Measurements from ENCODE around the gene CSK.

Gene CSK

GRCh38 chr15:74779162-74779648 is 2.7 kb upstream of the CSK start:
- Histone ChIP-seq H3K14ac (ENCODE audit: low read length) (no peak overlapping the region), H4K91ac (ENCODE audit: low read depth, low read length) (no peak overlapping the region), H3K4ac (ENCODE audit: low read depth, low read length) (no peak overlapping the region), H3K4me3 (ENCODE audit: low read depth, low read length) (no peak overlapping the region), H3K18ac (ENCODE audit: low read length) (no peak overlapping the region), H4K12ac (ENCODE audit: low read depth, low read length) (no peak overlapping the region), H3K79me2 (ENCODE audit: control insufficient read depth, insufficient read depth, low read length, poor library complexity) (peaks cover 10% of the 10 kb centered on the region), H3K4me2 (ENCODE audit: low read length) (no peak overlapping the region), H2BK5ac (ENCODE audit: low read depth, low read length, poor library complexity) (no peak overlapping the region), H3K9ac (ENCODE audit: low read length) (no peak overlapping the region), H2AK5ac (ENCODE audit: low read length) (no peak overlapping the region), H3K23ac (ENCODE audit: low read length) (no peak overlapping the region), H3K36me3 (ENCODE audit: control insufficient read depth in 1 of 2, insufficient read depth in 2 of 2, low read length in 2 of 2) (no peaks in the 10 kb centered on the region), H2AFZ (ENCODE audit: insufficient read depth, low read length, poor library complexity) (no peak overlapping the region), H3K27me3 (ENCODE audit: insufficient read depth, low read length) (no peaks in the 10 kb centered on the region), H4K8ac (ENCODE audit: low read depth, low read length) (no peak overlapping the region), H3K79me1 (ENCODE audit: low read length) (peaks cover 7% of the 10 kb centered on the region), H2BK120ac (ENCODE audit: insufficient read depth, low read length, poor library complexity) (no peak overlapping the region), H3K9me3 (ENCODE audit: insufficient read depth, low read depth, low read length) (no peaks in the 10 kb centered on the region), H3K4me1 (ENCODE audit: control insufficient read depth in 1 of 2, insufficient read depth in 2 of 2, low read length in 2 of 2) (peaks cover 26 to 33% of the 10 kb centered on the region in 2 experiments), H3K27ac (ENCODE audit: low read depth, low read length) (no peak overlapping the region), H2BK12ac (ENCODE audit: low read length) (no peak overlapping the region)
- WGBS (ENCODE audit: extremely low coverage, insufficient coverage, insufficient read length), result no CpG with 5 or more reads among the region's 7 CpGs
- DNase-seq, result no peak

- peak in 1 of 2 donors; percentile 22 for DNase-seq
- Histone ChIP-seq H3K9ac (ENCODE audit: low read length) (no peak overlapping the region), H2AFZ (ENCODE audit: insufficient read depth, low read length, poor library complexity) (peak overlapping the region; percentile 70), H3K18ac (ENCODE audit: low read length) (no peak overlapping the region), H2AK5ac (ENCODE audit: low read length) (no peak overlapping the region), H3K79me1 (ENCODE audit: low read length) (peaks cover 7% of the 10 kb centered on the region), H3K4ac (ENCODE audit: low read depth, low read length) (no peak overlapping the region), H3K4me2 (ENCODE audit: low read length) (peak overlapping the region; percentile 72), H2BK5ac (ENCODE audit: low read depth, low read length, poor library complexity) (no peak overlapping the region), H4K8ac (ENCODE audit: low read depth, low read length) (no peak overlapping the region), H3K23ac (ENCODE audit: low read length) (no peak overlapping the region), H3K9me3 (ENCODE audit: insufficient read depth, low read depth, low read length) (no peaks in the 10 kb centered on the region), H3K79me2 (ENCODE audit: control insufficient read depth, insufficient read depth, low read length, poor library complexity) (peaks cover 10% of the 10 kb centered on the region), H3K27ac (ENCODE audit: low read depth, low read length) (no peak overlapping the region), H3K36me3 (ENCODE audit: control insufficient read depth in 1 of 2, insufficient read depth in 2 of 2, low read length in 2 of 2) (peaks cover 0 to 5% of the 10 kb centered on the region in 2 experiments), H3K14ac (ENCODE audit: low read length) (no peak overlapping the region), H4K91ac (ENCODE audit: low read depth, low read length) (no peak overlapping the region), H3K27me3 (ENCODE audit: insufficient read depth, low read length) (no peaks in the 10 kb centered on the region), H4K12ac (ENCODE audit: low read depth, low read length) (no peak overlapping the region), H2BK12ac (ENCODE audit: low read length) (no peak overlapping the region), H2BK120ac (ENCODE audit: insufficient read depth, low read length, poor library complexity) (no peak overlapping the region), H3K4me3 (ENCODE audit: low read depth, low read length) (no peak overlapping the region), H3K4me1 (ENCODE audit: control insufficient read depth in 1 of 2, insufficient read depth in 2 of 2, low read length in 2 of 2) (peaks cover 26 to 33% of the 10 kb centered on the region in 2 experiments)
- no CpG with 5 or more reads among the region's 16 CpGs for WGBS (ENCODE audit: extremely low coverage, insufficient coverage, insufficient read length)
These were observed 1.1 kb upstream of the CSK start for GRCh38 chr15:74780523-74781430.

- peak overlapping the region; percentile 79 for H4K8ac ChIP-seq (ENCODE audit: low read depth, low read length)
- peak overlapping the region; percentile 39 for H4K12ac ChIP-seq (ENCODE audit: low read depth, low read length)
- H3K36me3 ChIP-seq (ENCODE audit: control insufficient read depth in 1 of 2, insufficient read depth in 2 of 2, low read length in 2 of 2), result peaks cover 0 to 8% of the 10 kb centered on the region in 2 experiments
- H3K79me1 ChIP-seq (ENCODE audit: low read length), result peaks cover 7% of the 10 kb centered on the region
- peak overlapping the region; percentile 96 for H3K9ac ChIP-seq (ENCODE audit: low read length)
- peak overlapping the region; percentile 71 for H3K18ac ChIP-seq (ENCODE audit: low read length)
- peak overlapping the region; percentile 52 for H2BK5ac ChIP-seq (ENCODE audit: low read depth, low read length, poor library complexity)
- peak overlapping the region; percentile 80 for H3K4me3 ChIP-seq (ENCODE audit: low read depth, low read length)
- H3K27ac ChIP-seq (ENCODE audit: low read depth, low read length), result peak overlapping the region; percentile 50
- H3K4me1 ChIP-seq (ENCODE audit: control insufficient read depth in 1 of 2, insufficient read depth in 2 of 2, low read length in 2 of 2), result peaks cover 23 to 26% of the 10 kb centered on the region in 2 experiments
- H2BK120ac ChIP-seq (ENCODE audit: insufficient read depth, low read length, poor library complexity), result peak overlapping the region; percentile 73
- peak overlapping the region; percentile 91 for H3K4me2 ChIP-seq (ENCODE audit: low read length)
- WGBS (ENCODE audit: extremely low coverage, insufficient coverage, insufficient read length), result no CpG with 5 or more reads among the region's 72 CpGs
- peak overlapping the region; percentile 63 for H3K4ac ChIP-seq (ENCODE audit: low read depth, low read length)
- peak overlapping the region; percentile 94 for H4K91ac ChIP-seq (ENCODE audit: low read depth, low read length)
- H3K9me3 ChIP-seq (ENCODE audit: insufficient read depth, low read depth, low read length), result no peaks in the 10 kb centered on the region
- peak overlapping the region; percentile 88 for H2AFZ ChIP-seq (ENCODE audit: insufficient read depth, low read length, poor library complexity)
- no peak overlapping the region for H3K23ac ChIP-seq (ENCODE audit: low read length)
- peak overlapping the region; percentile 39 for H2AK5ac ChIP-seq (ENCODE audit: low read length)
- peak in 1 of 2 donors; percentile 35 for DNase-seq
- no peaks in the 10 kb centered on the region for H3K27me3 ChIP-seq (ENCODE audit: insufficient read depth, low read length)
- peak overlapping the region; percentile 77 for H3K14ac ChIP-seq (ENCODE audit: low read length)
- H3K79me2 ChIP-seq (ENCODE audit: control insufficient read depth, insufficient read depth, low read length, poor library complexity), result peaks cover 10% of the 10 kb centered on the region
- H2BK12ac ChIP-seq (ENCODE audit: low read length), result no peak overlapping the region
These were observed 585 bp downstream of the CSK start for GRCh38 chr15:74782259-74783071.

- peak overlapping the region; percentile 34 for H3K18ac ChIP-seq (ENCODE audit: low read length)
- peaks cover 18 to 22% of the 10 kb centered on the region in 2 experiments for H3K4me1 ChIP-seq (ENCODE audit: control insufficient read depth in 1 of 2, insufficient read depth in 2 of 2, low read length in 2 of 2)
- H3K79me1 ChIP-seq (ENCODE audit: low read length), result peaks cover 7% of the 10 kb centered on the region
- H3K9ac ChIP-seq (ENCODE audit: low read length), result no peak overlapping the region
- H2BK12ac ChIP-seq (ENCODE audit: low read length), result no peak overlapping the region
- peak overlapping the region; percentile 63 for H3K4ac ChIP-seq (ENCODE audit: low read depth, low read length)
- no peaks in the 10 kb centered on the region for H3K9me3 ChIP-seq (ENCODE audit: insufficient read depth, low read depth, low read length)
- no peaks in the 10 kb centered on the region for H3K27me3 ChIP-seq (ENCODE audit: insufficient read depth, low read length)
- no peak overlapping the region for H2BK5ac ChIP-seq (ENCODE audit: low read depth, low read length, poor library complexity)
- peaks cover 10% of the 10 kb centered on the region for H3K79me2 ChIP-seq (ENCODE audit: control insufficient read depth, insufficient read depth, low read length, poor library complexity)
- H3K23ac ChIP-seq (ENCODE audit: low read length), result no peak overlapping the region
- no CpG with 5 or more reads among the region's 13 CpGs for WGBS (ENCODE audit: extremely low coverage, insufficient coverage, insufficient read length)
- peak overlapping the region; percentile 80 for H3K4me3 ChIP-seq (ENCODE audit: low read depth, low read length)
- peak overlapping the region; percentile 55 for H4K91ac ChIP-seq (ENCODE audit: low read depth, low read length)
- H4K12ac ChIP-seq (ENCODE audit: low read depth, low read length), result no peak overlapping the region
- H3K27ac ChIP-seq (ENCODE audit: low read depth, low read length), result no peak overlapping the region
- peak overlapping the region; percentile 91 for H3K4me2 ChIP-seq (ENCODE audit: low read length)
- peak overlapping the region; percentile 69 for H3K14ac ChIP-seq (ENCODE audit: low read length)
- H2AFZ ChIP-seq (ENCODE audit: insufficient read depth, low read length, poor library complexity), result no peak overlapping the region
- no peak overlapping the region for H2BK120ac ChIP-seq (ENCODE audit: insufficient read depth, low read length, poor library complexity)
- no peak overlapping the region for H4K8ac ChIP-seq (ENCODE audit: low read depth, low read length)
- no peak overlapping the region for H2AK5ac ChIP-seq (ENCODE audit: low read length)
- peaks cover 0 to 8% of the 10 kb centered on the region in 2 experiments for H3K36me3 ChIP-seq (ENCODE audit: control insufficient read depth in 1 of 2, insufficient read depth in 2 of 2, low read length in 2 of 2)
- DNase-seq, result peak; percentile 69 to 73
These were observed 1.4 kb downstream of the CSK start for GRCh38 chr15:74783072-74783807.

Data from trophoblast cell (in vitro differentiated cells and primary cell).